ENCODE data around the gene MAN1A1. TPM values are rescaled to one million over a fixed set of nuclear protein-coding genes. Genes with fewer than 3 reads are reported as not detected.

MAN1A1 gene
- total and polyA plus RNA-seq, 2 of the 8 experiments (the other 6 are each of a cell fraction or from before 2014, with no cell fraction given), result 1.8 to 5.4 TPM

DNA sequence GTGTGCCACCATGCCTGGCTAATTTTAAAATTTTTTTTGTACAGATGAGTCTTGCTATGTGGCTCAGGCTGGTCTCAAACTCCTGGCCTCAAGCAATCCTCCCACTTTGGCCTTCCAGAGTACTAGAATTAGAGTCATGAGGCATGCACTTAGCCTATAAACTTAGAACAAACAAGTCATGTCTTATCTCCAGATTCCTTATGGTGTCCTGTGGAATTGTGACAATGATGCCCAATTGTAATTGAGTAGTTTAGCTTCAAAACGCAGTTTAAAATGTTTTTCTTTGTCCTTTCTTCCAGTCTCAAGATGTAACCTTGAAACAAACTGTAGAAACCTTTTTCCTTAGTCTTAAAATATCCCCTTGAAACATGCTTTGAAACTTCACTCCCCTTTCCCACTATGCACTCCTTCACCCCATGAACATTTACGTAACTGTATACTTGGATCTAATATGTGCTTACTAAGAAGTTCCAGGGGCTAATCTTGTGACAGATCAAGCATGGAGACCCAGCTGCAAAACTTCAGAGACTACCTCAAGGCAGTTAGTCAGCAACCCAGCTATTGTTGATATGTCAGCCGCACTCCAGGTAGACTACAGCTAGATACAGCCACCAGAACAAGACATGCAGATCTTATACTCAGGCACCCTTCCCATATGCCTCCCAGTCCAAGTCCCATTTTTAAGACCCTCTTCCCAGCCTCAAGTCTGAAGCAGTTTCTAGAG, 46.2 kb downstream of the MAN1A1 start (continued):
- TF ChIP-seq, protein P1, sequence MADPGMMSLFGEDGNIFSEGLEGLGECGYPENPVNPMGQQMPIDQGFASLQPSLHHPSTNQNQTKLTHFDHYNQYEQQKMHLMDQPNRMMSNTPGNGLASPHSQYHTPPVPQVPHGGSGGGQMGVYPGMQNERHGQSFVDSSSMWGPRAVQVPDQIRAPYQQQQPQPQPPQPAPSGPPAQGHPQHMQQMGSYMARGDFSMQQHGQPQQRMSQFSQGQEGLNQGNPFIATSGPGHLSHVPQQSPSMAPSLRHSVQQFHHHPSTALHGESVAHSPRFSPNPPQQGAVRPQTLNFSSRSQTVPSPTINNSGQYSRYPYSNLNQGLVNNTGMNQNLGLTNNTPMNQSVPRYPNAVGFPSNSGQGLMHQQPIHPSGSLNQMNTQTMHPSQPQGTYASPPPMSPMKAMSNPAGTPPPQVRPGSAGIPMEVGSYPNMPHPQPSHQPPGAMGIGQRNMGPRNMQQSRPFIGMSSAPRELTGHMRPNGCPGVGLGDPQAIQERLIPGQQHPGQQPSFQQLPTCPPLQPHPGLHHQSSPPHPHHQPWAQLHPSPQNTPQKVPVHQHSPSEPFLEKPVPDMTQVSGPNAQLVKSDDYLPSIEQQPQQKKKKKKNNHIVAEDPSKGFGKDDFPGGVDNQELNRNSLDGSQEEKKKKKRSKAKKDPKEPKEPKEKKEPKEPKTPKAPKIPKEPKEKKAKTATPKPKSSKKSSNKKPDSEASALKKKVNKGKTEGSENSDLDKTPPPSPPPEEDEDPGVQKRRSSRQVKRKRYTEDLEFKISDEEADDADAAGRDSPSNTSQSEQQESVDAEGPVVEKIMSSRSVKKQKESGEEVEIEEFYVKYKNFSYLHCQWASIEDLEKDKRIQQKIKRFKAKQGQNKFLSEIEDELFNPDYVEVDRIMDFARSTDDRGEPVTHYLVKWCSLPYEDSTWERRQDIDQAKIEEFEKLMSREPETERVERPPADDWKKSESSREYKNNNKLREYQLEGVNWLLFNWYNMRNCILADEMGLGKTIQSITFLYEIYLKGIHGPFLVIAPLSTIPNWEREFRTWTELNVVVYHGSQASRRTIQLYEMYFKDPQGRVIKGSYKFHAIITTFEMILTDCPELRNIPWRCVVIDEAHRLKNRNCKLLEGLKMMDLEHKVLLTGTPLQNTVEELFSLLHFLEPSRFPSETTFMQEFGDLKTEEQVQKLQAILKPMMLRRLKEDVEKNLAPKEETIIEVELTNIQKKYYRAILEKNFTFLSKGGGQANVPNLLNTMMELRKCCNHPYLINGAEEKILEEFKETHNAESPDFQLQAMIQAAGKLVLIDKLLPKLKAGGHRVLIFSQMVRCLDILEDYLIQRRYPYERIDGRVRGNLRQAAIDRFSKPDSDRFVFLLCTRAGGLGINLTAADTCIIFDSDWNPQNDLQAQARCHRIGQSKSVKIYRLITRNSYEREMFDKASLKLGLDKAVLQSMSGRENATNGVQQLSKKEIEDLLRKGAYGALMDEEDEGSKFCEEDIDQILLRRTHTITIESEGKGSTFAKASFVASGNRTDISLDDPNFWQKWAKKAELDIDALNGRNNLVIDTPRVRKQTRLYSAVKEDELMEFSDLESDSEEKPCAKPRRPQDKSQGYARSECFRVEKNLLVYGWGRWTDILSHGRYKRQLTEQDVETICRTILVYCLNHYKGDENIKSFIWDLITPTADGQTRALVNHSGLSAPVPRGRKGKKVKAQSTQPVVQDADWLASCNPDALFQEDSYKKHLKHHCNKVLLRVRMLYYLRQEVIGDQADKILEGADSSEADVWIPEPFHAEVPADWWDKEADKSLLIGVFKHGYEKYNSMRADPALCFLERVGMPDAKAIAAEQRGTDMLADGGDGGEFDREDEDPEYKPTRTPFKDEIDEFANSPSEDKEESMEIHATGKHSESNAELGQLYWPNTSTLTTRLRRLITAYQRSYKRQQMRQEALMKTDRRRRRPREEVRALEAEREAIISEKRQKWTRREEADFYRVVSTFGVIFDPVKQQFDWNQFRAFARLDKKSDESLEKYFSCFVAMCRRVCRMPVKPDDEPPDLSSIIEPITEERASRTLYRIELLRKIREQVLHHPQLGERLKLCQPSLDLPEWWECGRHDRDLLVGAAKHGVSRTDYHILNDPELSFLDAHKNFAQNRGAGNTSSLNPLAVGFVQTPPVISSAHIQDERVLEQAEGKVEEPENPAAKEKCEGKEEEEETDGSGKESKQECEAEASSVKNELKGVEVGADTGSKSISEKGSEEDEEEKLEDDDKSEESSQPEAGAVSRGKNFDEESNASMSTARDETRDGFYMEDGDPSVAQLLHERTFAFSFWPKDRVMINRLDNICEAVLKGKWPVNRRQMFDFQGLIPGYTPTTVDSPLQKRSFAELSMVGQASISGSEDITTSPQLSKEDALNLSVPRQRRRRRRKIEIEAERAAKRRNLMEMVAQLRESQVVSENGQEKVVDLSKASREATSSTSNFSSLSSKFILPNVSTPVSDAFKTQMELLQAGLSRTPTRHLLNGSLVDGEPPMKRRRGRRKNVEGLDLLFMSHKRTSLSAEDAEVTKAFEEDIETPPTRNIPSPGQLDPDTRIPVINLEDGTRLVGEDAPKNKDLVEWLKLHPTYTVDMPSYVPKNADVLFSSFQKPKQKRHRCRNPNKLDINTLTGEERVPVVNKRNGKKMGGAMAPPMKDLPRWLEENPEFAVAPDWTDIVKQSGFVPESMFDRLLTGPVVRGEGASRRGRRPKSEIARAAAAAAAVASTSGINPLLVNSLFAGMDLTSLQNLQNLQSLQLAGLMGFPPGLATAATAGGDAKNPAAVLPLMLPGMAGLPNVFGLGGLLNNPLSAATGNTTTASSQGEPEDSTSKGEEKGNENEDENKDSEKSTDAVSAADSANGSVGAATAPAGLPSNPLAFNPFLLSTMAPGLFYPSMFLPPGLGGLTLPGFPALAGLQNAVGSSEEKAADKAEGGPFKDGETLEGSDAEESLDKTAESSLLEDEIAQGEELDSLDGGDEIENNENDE (IDR thresholded peaks at IDR 0.05; ENCODE audit: insufficient replicate concordance, low read length), result no peak
- no peak for TF ChIP-seq EGR1 (IDR thresholded peaks at IDR 0.05; ENCODE audit: borderline replicate concordance, low read depth, low read length)
- TF ChIP-seq SIX5 (IDR thresholded peaks at IDR 0.05; ENCODE audit: low read depth, low read length), result no peak
- no peak for TF ChIP-seq JUND (IDR thresholded peaks at IDR 0.05; ENCODE audit: low read length)
- TF ChIP-seq, protein P2, sequence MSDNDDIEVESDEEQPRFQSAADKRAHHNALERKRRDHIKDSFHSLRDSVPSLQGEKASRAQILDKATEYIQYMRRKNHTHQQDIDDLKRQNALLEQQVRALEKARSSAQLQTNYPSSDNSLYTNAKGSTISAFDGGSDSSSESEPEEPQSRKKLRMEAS (IDR thresholded peaks at IDR 0.05), result no peak
- TF ChIP-seq, protein P3, sequence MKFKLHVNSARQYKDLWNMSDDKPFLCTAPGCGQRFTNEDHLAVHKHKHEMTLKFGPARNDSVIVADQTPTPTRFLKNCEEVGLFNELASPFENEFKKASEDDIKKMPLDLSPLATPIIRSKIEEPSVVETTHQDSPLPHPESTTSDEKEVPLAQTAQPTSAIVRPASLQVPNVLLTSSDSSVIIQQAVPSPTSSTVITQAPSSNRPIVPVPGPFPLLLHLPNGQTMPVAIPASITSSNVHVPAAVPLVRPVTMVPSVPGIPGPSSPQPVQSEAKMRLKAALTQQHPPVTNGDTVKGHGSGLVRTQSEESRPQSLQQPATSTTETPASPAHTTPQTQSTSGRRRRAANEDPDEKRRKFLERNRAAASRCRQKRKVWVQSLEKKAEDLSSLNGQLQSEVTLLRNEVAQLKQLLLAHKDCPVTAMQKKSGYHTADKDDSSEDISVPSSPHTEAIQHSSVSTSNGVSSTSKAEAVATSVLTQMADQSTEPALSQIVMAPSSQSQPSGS (IDR thresholded peaks at IDR 0.05; ENCODE audit: low read length), result no peak
- no peak for TF ChIP-seq POU5F1 (IDR thresholded peaks at IDR 0.05; ENCODE audit: low read depth, low read length)
